ENCODE results near the gene CPOX.

CPOX gene

GRCh38 chr3:98594628-98595324 is 1.4 kb upstream of the CPOX start:
- DNase-seq, result no peak

- DNase-seq, result no peak
These were observed 971 bp downstream of the CPOX start for GRCh38 chr3:98592345-98592935.

- DNase-seq, result no peak
These were observed 3.9 kb downstream of the CPOX start for GRCh38 chr3:98589331-98590036.

GRCh38 chr3:98588065-98588464 is 5.3 kb downstream of the CPOX start:
- no peak for DNase-seq

- no peak for DNase-seq
These were observed 5.8 kb downstream of the CPOX start for GRCh38 chr3:98587654-98588053.

- DNase-seq, result no peak
These were observed 8.9 kb downstream of the CPOX start for GRCh38 chr3:98584547-98584946.

GRCh38 chr3:98583766-98584165 is 9.6 kb downstream of the CPOX start:
- DNase-seq, result no peak

GRCh38 chr3:98582042-98582441 is 11.4 kb downstream of the CPOX start:
- no peak for DNase-seq

- DNase-seq, result no peak
These were observed 11.9 kb downstream of the CPOX start for GRCh38 chr3:98581474-98581873.

GRCh38 chr3:98580401-98581386 is 12.7 kb downstream of the CPOX start:
- DNase-seq, result no peak

- DNase-seq, result no peak
These were observed 16.1 kb downstream of the CPOX start for GRCh38 chr3:98577178-98577895.

- no peak for DNase-seq
These were observed 19.3 kb downstream of the CPOX start for GRCh38 chr3:98574132-98574531.

GRCh38 chr3:98573181-98573728 is 20.2 kb downstream of the CPOX start:
- peak; percentile 61 for DNase-seq

- DNase-seq, result no peak
These were observed 25.0 kb downstream of the CPOX start for GRCh38 chr3:98568402-98568801.

GRCh38 chr3:98567666-98568270 is 25.6 kb downstream of the CPOX start:
- DNase-seq, result peak; percentile 37

GRCh38 chr3:98565843-98566242 is 27.6 kb downstream of the CPOX start:
- no peak for DNase-seq

GRCh38 chr3:98565237-98565643 is 28.2 kb downstream of the CPOX start:
- DNase-seq, result no peak

GRCh38 chr3:98564282-98565005 is 29.0 kb downstream of the CPOX start:
- peak; percentile 78 for DNase-seq

GRCh38 chr3:98563661-98564281 is 29.6 kb downstream of the CPOX start:
- peak; percentile 80 for DNase-seq

Data from CD4-positive, alpha-beta T cell treated with Interleukin-21 for 1 hour (primary cell).